Vagina (tissue), 2 donors: ENCODE data around the gene ERC2. TPM values are rescaled to one million over a fixed set of nuclear protein-coding genes. Genes with fewer than 3 reads are reported as not detected.

ENCODE experiments used
- DNase-seq, 2 donors: peaks; one replicate each; pipeline ENCODE4 v3.0.0-alpha.2; 2017; ENCODE audit errors: extremely low spot score in 2 of 2
- H3K27ac ChIP-seq: fragments of 200-600 bp; sonication (generic); one replicate; pipeline ENCODE4 v1.5.1; 2019
- H3K27me3 ChIP-seq: fragments of 200-600 bp; sonication (generic); one replicate; pipeline ENCODE4 v1.5.1; 2019
- H3K36me3 ChIP-seq, 2 donors: fragments of 200-600 bp; sonication (generic); one replicate each; pipeline ENCODE4 v1.5.1; 2017 to 2019
- H3K4me1 ChIP-seq: fragments of 200-600 bp; sonication (generic); one replicate; pipeline ENCODE4 v1.5.1; 2019
- H3K4me3 ChIP-seq, 2 donors: fragments of 200-600 bp; sonication (generic); 1 replicate in 1 of 2; 2 replicates in 1 of 2; pipeline ENCODE4 v1.5.1; 2016 to 2019
- H3K9me3 ChIP-seq: fragments of 200-600 bp; sonication (generic); one replicate; pipeline ENCODE4 v1.5.1; 2019
- POLR2A ChIP-seq, 2 donors: fragments of 450-650 bp; IDR thresholded peaks; one replicate each; pipeline ENCODE4 v1.6.1; 2017; ENCODE audit warnings: antibody characterized with exemption in 2 of 2, mild to moderate bottlenecking in 2 of 2, moderate library complexity in 2 of 2
- POLR2AphosphoS5 ChIP-seq, 2 donors: sonication (generic); formaldehyde crosslinking; IDR thresholded peaks; one replicate each; pipeline ENCODE4 v1.9.0; 2017; ENCODE audit warnings: antibody characterized with exemption in 2 of 2, mild to moderate bottlenecking in 2 of 2, low read depth in 1 of 2; ENCODE audit not compliant: insufficient read depth in 1 of 2
- intact Hi-C: fragments of 100-400 bp; cut with DNase I; formaldehyde crosslinking; loops from one replicate; pipeline ENCODE4 v1.15.1; 2023
- total RNA-seq: library from RNA; depleted of rRNA; stranded (reverse); fragments of >200 nt; gene quantifications from one replicate; pipeline ENCODE4 v1.2.3, GENCODE V29; 2016
- TF ChIP-seq, protein P1 (sequence below), 3 experiments: fragments of 450-650 bp in 2 of 3; fragments of 200-600 bp in 1 of 3; sonication (generic) in 1 of 3; IDR thresholded peaks; one replicate each; pipeline ENCODE4 v1.5.1; 2017 to 2019; ENCODE audit warnings: antibody characterized with exemption in 3 of 3, mild to moderate bottlenecking in 2 of 3, moderate library complexity in 2 of 3

ERC2 gene
- total RNA-seq, 1 donor from 2014 or later: 1.2 TPM

GRCh38 chr3:55634345-55634744 lies 833.9 kb downstream of the ERC2 start:
- H3K4me1 ChIP-seq: no peaks in the 10 kb centered on the region
- H3K4me3 ChIP-seq: no peak overlapping the region
- H3K9me3 ChIP-seq: no peaks in the 10 kb centered on the region
- TF ChIP-seq POLR2AphosphoS5 (IDR thresholded peaks at IDR 0.05; ENCODE audit: insufficient read depth in 1 of 2, low read depth in 1 of 2) (no peak), POLR2A (IDR thresholded peaks at IDR 0.05) (no peak)
- TF ChIP-seq, protein P1, sequence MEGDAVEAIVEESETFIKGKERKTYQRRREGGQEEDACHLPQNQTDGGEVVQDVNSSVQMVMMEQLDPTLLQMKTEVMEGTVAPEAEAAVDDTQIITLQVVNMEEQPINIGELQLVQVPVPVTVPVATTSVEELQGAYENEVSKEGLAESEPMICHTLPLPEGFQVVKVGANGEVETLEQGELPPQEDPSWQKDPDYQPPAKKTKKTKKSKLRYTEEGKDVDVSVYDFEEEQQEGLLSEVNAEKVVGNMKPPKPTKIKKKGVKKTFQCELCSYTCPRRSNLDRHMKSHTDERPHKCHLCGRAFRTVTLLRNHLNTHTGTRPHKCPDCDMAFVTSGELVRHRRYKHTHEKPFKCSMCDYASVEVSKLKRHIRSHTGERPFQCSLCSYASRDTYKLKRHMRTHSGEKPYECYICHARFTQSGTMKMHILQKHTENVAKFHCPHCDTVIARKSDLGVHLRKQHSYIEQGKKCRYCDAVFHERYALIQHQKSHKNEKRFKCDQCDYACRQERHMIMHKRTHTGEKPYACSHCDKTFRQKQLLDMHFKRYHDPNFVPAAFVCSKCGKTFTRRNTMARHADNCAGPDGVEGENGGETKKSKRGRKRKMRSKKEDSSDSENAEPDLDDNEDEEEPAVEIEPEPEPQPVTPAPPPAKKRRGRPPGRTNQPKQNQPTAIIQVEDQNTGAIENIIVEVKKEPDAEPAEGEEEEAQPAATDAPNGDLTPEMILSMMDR (IDR thresholded peaks at IDR 0.05): no peak
- intact Hi-C loops: no loop called here
- no peaks in the 10 kb centered on the region for H3K27me3 ChIP-seq
- H3K27ac ChIP-seq: no peak overlapping the region
- H3K36me3 ChIP-seq: no peaks in the 10 kb centered on the region
- DNase-seq: no peak

GRCh38 chr3:55633333-55633732 lies 834.9 kb downstream of the ERC2 start:
- H3K36me3 ChIP-seq: no peaks in the 10 kb centered on the region
- H3K4me1 ChIP-seq: no peaks in the 10 kb centered on the region
- no peaks in the 10 kb centered on the region for H3K9me3 ChIP-seq
- TF ChIP-seq, protein P1 (IDR thresholded peaks at IDR 0.05): no peak
- TF ChIP-seq POLR2A (IDR thresholded peaks at IDR 0.05): no peak
- TF ChIP-seq POLR2AphosphoS5 (IDR thresholded peaks at IDR 0.05; ENCODE audit: insufficient read depth in 1 of 2, low read depth in 1 of 2): no peak
- intact Hi-C loops: no loop called here
- no peak for DNase-seq
- H3K4me3 ChIP-seq: no peak overlapping the region
- H3K27me3 ChIP-seq: no peaks in the 10 kb centered on the region
- H3K27ac ChIP-seq: no peak overlapping the region

DNA sequence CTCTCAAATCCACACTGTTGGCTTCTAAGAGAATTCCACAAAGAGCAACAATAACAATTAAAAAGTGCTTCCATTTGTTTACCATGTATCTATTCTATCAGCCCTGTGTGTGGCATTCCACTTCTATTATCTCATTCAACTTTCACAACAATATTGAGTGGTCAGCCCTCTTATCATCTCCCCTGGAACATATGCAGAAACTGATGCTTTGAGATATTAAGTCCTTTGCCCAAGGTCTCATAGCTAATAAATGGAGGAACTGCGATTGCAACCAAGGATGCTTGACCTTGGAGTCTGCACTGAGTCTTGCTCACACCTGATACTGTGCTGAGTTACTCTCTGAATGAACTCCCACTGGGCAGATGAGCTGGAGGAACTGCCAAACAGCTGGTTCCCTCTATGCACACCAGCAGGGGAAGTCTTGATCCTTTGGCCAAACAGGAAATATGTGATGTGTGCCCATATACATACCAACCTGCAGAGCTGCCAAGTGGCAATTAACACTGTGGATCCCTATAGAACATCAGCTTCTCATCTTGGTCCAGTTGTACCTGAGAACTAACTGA lies 836.4 kb downstream of the ERC2 start:
- intact Hi-C loops: no loop called here
- TF ChIP-seq, protein P1 (IDR thresholded peaks at IDR 0.05): no peak
- TF ChIP-seq POLR2A (IDR thresholded peaks at IDR 0.05) (no peak), POLR2AphosphoS5 (IDR thresholded peaks at IDR 0.05; ENCODE audit: insufficient read depth in 1 of 2, low read depth in 1 of 2) (no peak)
- H3K27me3 ChIP-seq: no peaks in the 10 kb centered on the region
- no peaks in the 10 kb centered on the region for H3K4me1 ChIP-seq
- H3K36me3 ChIP-seq: no peaks in the 10 kb centered on the region
- DNase-seq: no peak
- no peak overlapping the region for H3K27ac ChIP-seq
- no peak overlapping the region for H3K4me3 ChIP-seq
- no peaks in the 10 kb centered on the region for H3K9me3 ChIP-seq

DNA sequence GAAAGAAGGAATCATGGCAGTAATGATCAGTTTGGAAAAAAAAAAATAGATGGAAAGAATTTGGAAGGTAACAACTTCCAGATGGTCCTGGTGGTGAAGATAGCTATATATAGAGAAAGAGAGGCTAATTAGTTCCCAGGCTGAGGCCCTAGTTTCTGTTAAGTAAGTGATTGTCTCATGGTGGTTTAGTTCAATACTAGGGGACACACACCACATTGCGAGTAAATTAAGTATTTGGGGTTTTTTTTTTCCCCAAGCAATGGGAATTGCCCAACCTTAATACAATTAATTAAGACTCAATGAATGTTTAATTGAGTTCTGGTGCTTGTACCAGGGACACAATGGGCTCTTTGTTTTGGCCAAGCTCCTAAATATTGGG lies 837.4 kb downstream of the ERC2 start:
- TF ChIP-seq, protein P1 (IDR thresholded peaks at IDR 0.05): no peak
- no peaks in the 10 kb centered on the region for H3K27me3 ChIP-seq
- H3K9me3 ChIP-seq: no peaks in the 10 kb centered on the region
- intact Hi-C loops: no loop called here
- H3K4me1 ChIP-seq: no peaks in the 10 kb centered on the region
- H3K4me3 ChIP-seq: no peak overlapping the region
- no peak for DNase-seq
- H3K27ac ChIP-seq: no peak overlapping the region
- no peaks in the 10 kb centered on the region for H3K36me3 ChIP-seq

GRCh38 chr3:55630280-55630920 lies 837.9 kb downstream of the ERC2 start:
- Histone ChIP-seq H3K9me3 (no peaks in the 10 kb centered on the region), H3K27me3 (no peaks in the 10 kb centered on the region), H3K4me1 (no peaks in the 10 kb centered on the region), H3K36me3 (no peaks in the 10 kb centered on the region), H3K4me3 (no peak overlapping the region), H3K27ac (no peak overlapping the region)
- intact Hi-C loops: no loop called here
- TF ChIP-seq, protein P1 (IDR thresholded peaks at IDR 0.05): no peak
- TF ChIP-seq POLR2AphosphoS5 (IDR thresholded peaks at IDR 0.05; ENCODE audit: insufficient read depth in 1 of 2, low read depth in 1 of 2) (no peak), POLR2A (IDR thresholded peaks at IDR 0.05) (no peak)
- no peak for DNase-seq
